Hepatocyte (in vitro differentiated cells): ENCODE data around the gene FALEC. TPM values are rescaled to one million over a fixed set of nuclear protein-coding genes. Genes with fewer than 3 reads are reported as not detected.

Experiments used
- DNase-seq: peaks from one replicate; pipeline ENCODE4 v3.0.0-alpha.2; 2016; ENCODE audit warnings: low spot score
- H2AFZ ChIP-seq: fragments of 200-600 bp; sonication (generic); 2 replicates; pipeline ENCODE4 v1.6.0; 2016; ENCODE audit warnings: antibody characterized with exemption, mild to moderate bottlenecking
- H3K27ac ChIP-seq: fragments of 200-600 bp; sonication (generic); 2 replicates; pipeline ENCODE4 v1.5.1; 2016; ENCODE audit warnings: mild to moderate bottlenecking
- H3K27me3 ChIP-seq: fragments of 200-600 bp; sonication (generic); 2 replicates; pipeline ENCODE4 v1.6.1; 2016
- H3K36me3 ChIP-seq: fragments of 200-600 bp; sonication (generic); replicated peaks from 2 replicates; pipeline ENCODE4 v1.5.1; 2016; ENCODE audit warnings: low read depth; ENCODE audit not compliant: insufficient read depth
- H3K4me1 ChIP-seq: fragments of 200-600 bp; sonication (generic); 2 replicates; pipeline ENCODE4 v1.5.1; 2016; ENCODE audit warnings: mild to moderate bottlenecking, moderate library complexity; ENCODE audit not compliant: insufficient read depth
- H3K4me2 ChIP-seq: fragments of 200-600 bp; sonication (generic); 2 replicates; pipeline ENCODE4 v1.6.0; 2016
- H3K4me3 ChIP-seq: fragments of 200-600 bp; sonication (generic); 2 replicates; pipeline ENCODE4 v1.5.1; 2016; ENCODE audit warnings: mild to moderate bottlenecking
- H3K79me2 ChIP-seq: fragments of 200-600 bp; sonication (generic); 2 replicates; pipeline ENCODE4 v1.6.0; 2017; ENCODE audit warnings: mild to moderate bottlenecking
- H3K9me2 ChIP-seq: fragments of 200-600 bp; sonication (generic); replicated peaks from 2 replicates; pipeline ENCODE4 v1.6.0; 2017; ENCODE audit warnings: mild to moderate bottlenecking; ENCODE audit not compliant: insufficient read depth
- H3K9me3 ChIP-seq: fragments of 200-600 bp; sonication (generic); 2 replicates; pipeline ENCODE4 v1.5.1; 2016; ENCODE audit warnings: low read depth, mild to moderate bottlenecking
- H4K20me1 ChIP-seq: fragments of 200-600 bp; sonication (generic); 2 replicates; pipeline ENCODE4 v1.6.0; 2016; ENCODE audit warnings: mild to moderate bottlenecking; ENCODE audit not compliant: insufficient read depth, poor library complexity, severe bottlenecking
- EZH2 ChIP-seq: fragments of 200-600 bp; sonication (generic); IDR thresholded peaks from 2 replicates; pipeline ENCODE4 v1.6.1; 2016; ENCODE audit warnings: antibody characterized with exemption, mild to moderate bottlenecking, borderline replicate concordance
- EZH2phosphoT487 ChIP-seq: fragments of 200-600 bp; sonication (generic); IDR thresholded peaks from one replicate; pipeline ENCODE4 v1.6.1; 2018; ENCODE audit warnings: antibody characterized with exemption, mild to moderate bottlenecking, low read depth, moderate library complexity; ENCODE audit not compliant: unreplicated experiment, severe bottlenecking
- WGBS: methylation state at CpG from one replicate; pipeline ENCODE4 v1.1.6; 2016; ENCODE audit warnings: low lambda C conversion rate; ENCODE audit errors: missing lambda C conversion rate; 5-methylcytosine and 5-hydroxymethylcytosine counted together
- polyA plus RNA-seq: library from polyadenylated mRNA; unstranded; fragments of >200 nt; fragmentation: Nextera tagmentation; extraction: Ambion mirVana; gene quantifications from 2 replicates; pipeline ENCODE4 v1.2.1, GENCODE V29; 2016
- total RNA-seq: library from RNA; depleted of rRNA; stranded (reverse); fragments of >200 nt; gene quantifications from 2 replicates; pipeline ENCODE4 v1.2.3, GENCODE V29; 2014
- TF ChIP-seq, protein P1 (sequence below): fragments of 200-600 bp; sonication (generic); IDR thresholded peaks from 2 replicates; pipeline ENCODE4 v1.5.1; 2016; ENCODE audit warnings: antibody characterized with exemption, mild to moderate bottlenecking; ENCODE audit not compliant: poor library complexity

The FALEC gene
- total and polyA plus RNA-seq, 2 experiments from 2014 or later, result 0.39 TPM; not detected in 1

DNA sequence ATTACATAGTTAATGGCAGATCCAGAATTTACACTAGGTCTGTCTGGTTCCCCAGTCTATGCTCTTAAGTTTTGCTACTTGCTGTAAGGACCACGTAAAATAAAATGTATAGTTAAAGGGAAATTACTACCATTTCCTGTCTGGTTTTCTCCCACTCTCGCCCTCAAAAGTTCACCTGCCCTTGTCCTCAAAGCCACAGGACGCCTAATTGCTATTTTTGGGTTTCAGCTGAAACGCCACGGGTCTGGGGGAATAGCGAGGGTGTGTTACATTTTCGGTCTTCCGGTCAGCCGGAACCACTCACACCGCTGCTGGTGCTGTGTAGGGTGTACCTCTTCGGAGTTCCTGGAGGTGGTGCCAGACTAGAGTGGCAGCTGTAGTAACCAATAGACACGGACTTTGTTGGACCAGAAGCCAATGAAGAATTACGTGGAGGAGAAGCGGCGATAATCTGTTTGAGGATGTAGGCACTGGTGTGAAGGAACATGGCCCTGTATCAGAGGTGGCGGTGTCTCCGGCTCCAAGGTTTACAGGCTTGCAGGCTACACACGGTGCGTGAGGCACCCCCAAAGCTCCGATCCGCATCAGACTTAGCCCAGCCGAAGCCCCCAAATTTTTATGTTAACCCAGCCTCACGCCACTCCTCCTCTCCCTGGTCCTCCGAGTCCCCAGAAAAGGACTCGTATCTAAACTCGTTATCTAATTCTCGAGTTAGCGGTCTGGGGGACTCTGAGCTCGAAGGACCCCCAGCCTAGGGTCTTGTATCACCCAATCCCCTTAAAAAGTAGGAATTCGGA is 28.4 kb upstream of the FALEC start, which contains the start of gene TARS2:
Gene TARS2 (plus strand): TSS at position 454 of the 797 bp plus-strand sequence. CDS start 32 bp downstream, at position 486.
- Histone ChIP-seq H3K9me2 (no peaks in the 10 kb centered on the region), H3K9me3 (no peaks in the 10 kb centered on the region), H4K20me1 (no peaks in the 10 kb centered on the region), H3K79me2 (peaks cover 9% of the 10 kb centered on the region), H3K4me2 (peak within 1 kb of the TSS; percentile 83), H3K36me3 (no peaks in the 10 kb centered on the region), H2AFZ (peak within 1 kb of the TSS; percentile 65), H3K27me3 (no peaks in the 10 kb centered on the region), H3K4me1 (peaks cover 4% of the 10 kb centered on the region), H3K4me3 (peak within 1 kb of the TSS; percentile 38), H3K27ac (peak within 1 kb of the TSS; percentile 39)
- under 1% methylated on average over 30 of the region's 30 CpGs for WGBS
- TF ChIP-seq, protein P1, sequence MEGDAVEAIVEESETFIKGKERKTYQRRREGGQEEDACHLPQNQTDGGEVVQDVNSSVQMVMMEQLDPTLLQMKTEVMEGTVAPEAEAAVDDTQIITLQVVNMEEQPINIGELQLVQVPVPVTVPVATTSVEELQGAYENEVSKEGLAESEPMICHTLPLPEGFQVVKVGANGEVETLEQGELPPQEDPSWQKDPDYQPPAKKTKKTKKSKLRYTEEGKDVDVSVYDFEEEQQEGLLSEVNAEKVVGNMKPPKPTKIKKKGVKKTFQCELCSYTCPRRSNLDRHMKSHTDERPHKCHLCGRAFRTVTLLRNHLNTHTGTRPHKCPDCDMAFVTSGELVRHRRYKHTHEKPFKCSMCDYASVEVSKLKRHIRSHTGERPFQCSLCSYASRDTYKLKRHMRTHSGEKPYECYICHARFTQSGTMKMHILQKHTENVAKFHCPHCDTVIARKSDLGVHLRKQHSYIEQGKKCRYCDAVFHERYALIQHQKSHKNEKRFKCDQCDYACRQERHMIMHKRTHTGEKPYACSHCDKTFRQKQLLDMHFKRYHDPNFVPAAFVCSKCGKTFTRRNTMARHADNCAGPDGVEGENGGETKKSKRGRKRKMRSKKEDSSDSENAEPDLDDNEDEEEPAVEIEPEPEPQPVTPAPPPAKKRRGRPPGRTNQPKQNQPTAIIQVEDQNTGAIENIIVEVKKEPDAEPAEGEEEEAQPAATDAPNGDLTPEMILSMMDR, result no peak
- no peak for TF ChIP-seq EZH2
- TF ChIP-seq EZH2phosphoT487, result no peak
- DNase-seq, result peak; percentile 96

DNA sequence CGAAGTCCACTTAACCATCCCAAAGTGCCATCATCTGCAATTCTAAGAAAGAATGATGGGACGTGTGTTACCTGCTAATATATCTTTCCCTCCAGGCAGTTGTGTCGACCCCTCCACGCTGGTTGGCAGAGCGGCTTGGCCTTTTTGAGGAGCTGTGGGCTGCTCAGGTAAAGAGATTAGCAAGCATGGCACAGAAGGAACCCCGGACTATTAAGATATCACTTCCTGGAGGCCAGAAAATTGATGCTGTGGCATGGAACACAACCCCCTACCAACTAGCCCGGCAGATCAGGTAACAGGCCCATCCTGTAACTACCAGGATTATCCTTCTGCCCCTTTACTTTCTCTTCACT is 27.8 kb upstream of the FALEC start:
- Histone ChIP-seq H3K4me2 (peak overlapping the region; percentile 83), H3K79me2 (peaks cover 9% of the 10 kb centered on the region), H3K9me3 (no peaks in the 10 kb centered on the region), H3K27me3 (no peaks in the 10 kb centered on the region), H3K4me1 (peaks cover 4% of the 10 kb centered on the region), H3K9me2 (no peaks in the 10 kb centered on the region), H3K4me3 (peak overlapping the region; percentile 38), H3K36me3 (no peaks in the 10 kb centered on the region), H4K20me1 (no peaks in the 10 kb centered on the region), H2AFZ (peak overlapping the region; percentile 61), H3K27ac (peak overlapping the region; percentile 27)
- 9% methylated on average over 7 of the region's 7 CpGs for WGBS
- DNase-seq, result no peak
- TF ChIP-seq EZH2phosphoT487 (no peak), EZH2 (no peak)
- TF ChIP-seq, protein P1, result no peak

DNA sequence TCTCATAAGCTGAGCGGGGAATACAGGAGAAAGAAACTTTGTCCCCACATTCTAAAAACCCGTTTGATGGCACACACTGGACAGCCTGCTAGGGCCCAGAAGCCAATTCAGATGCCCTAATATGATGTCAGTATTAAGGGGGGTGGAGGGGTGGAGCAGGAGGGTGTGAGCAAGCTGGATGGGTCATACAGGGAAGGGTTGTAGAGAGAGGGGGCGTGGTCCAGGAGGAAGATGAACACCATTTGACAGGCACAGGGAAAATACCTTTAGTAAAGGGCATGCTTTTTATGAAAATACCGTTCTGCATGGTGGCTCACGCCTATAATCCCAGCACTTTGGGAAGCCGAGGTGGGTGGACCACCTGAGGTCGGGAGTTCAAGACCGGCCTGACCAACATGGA is 22.4 kb upstream of the FALEC start:
- Histone ChIP-seq H3K79me2 (peaks cover 2% of the 10 kb centered on the region), H3K4me3 (no peak overlapping the region), H3K36me3 (no peaks in the 10 kb centered on the region), H3K9me3 (no peaks in the 10 kb centered on the region), H4K20me1 (no peaks in the 10 kb centered on the region), H3K27me3 (no peaks in the 10 kb centered on the region), H3K4me2 (no peak overlapping the region), H3K4me1 (peaks cover under 1% of the 10 kb centered on the region), H3K27ac (no peak overlapping the region), H2AFZ (no peak overlapping the region), H3K9me2 (no peaks in the 10 kb centered on the region)
- no peak for DNase-seq
- TF ChIP-seq, protein P1, result no peak
- TF ChIP-seq EZH2phosphoT487 (no peak), EZH2 (no peak)
- 98% methylated on average over 8 of the region's 8 CpGs for WGBS
